Measurements from ENCODE around the gene CPM.
"Not testable (repeated sequence)": the region's sequence is repeated elsewhere in the genome, so short reads cannot be mapped to it uniquely, and the experiment has no call there.

CPM gene

DNA sequence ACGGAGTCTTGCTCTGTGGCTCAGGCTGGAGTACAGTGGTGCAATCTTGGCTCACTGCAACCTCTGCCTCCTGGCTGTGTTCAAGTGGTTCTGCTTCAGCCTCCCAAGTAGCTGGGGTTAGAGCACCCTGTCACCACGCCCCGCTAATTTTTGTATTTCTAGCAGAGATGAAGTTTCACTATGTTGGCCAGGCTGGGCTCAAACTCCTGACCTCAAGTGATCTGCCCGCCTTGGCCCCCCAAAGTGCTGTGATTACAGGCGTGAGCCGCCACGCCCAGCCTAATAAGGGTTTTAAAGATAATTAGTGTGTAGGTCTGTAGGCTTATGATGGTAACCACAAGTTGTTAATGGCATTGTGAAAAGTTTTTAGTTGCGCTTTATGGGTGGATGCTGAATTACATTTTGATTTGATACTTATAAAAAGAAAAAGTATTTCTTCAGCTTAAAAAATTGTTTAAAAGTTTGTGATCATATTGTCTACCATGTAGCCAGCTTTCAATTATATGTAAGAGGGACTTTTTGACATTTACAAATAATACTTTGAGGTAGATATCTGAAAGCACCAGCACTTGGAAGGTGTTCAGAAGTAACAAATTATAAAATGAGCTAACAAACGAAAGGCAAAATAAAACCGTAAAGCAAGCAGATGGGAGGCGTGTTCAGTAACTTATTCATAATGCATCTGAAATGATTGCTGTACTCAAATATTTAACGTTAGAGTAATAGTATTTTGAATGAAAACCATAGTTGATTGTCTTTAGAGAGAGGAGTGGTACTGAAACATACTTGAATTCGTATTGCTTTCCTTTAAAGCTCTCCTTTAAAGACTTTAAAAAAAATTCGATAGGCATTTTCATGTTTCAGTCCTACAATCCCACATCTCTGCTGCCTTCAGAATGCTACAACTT is 87.9 kb downstream of the CPM start:
- no peak for DNase-seq

DNA sequence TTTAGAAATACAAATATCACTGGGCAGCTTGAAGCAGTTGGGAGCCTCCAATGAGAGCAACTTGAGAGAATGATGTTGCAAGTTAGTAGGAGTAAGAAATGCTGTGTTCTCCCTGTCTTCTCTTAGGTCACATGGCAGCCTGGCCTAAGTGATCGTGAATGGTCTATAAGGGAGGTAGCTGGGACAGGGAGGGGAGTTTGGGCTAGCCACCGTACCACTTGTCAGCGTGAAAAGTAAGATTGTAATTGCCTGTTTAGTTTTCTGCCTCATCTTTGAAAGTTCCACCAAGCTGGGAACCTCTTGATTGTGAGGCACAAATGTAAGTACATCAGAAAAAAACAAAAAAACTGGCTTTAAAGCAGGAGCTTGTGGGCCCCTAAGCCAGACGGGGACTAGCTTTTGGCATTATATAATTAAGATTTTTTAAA is 88.6 kb downstream of the CPM start:
- no peak for DNase-seq

DNA sequence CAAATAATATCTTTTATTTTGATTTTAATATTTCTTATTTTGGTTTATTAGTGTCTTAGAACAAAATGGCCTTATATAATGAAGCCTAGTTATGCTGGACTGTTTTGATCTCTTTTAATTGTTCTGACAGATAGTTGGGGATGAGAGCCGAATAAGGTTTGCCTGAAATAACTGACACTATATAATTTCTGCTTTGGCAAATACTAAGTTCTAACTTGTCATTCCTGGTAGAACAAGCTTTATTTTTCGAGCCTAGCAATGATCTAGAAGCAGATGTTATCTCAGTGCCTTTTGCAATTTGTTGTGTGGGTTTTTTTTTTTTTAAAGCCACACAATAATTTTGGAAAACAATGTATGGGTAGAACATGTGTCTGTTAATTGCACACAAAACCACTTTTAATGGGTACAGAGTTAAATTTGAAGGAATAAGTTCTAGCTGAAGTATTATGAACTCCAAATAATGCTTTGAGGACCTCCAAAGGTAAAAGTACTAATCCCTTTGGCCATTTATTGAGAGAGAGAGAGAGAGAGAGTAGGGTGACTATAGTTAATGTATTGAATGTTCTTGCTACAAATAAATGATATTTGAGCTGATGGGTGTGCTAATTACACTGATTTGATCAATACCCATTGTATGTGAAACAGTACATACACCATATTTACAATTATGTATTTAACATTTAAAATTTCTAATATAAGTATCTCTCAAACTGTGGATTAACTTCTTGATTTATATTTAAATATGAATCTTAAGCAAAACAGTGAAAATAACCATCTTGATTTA is 90.0 kb downstream of the CPM start:
- no peak for DNase-seq

DNA sequence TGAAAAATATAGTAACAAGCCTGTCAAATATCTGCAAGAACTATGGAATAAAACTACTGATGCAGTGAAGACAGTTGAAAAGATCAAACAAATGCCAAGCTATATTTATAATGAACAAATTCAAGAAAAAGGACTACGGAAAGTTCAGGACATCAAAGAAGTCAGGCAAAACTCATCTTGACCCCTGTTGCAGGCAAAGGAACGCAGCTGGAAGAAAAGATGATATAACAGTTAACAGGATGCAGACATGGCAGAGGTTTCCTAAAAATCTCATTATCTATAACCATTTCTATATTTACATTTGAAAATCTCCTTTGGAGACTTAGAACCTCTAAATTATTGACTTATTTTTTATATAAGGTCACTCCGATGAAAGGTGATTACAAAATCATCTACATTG is 90.8 kb downstream of the CPM start:
- no peak for DNase-seq

DNA sequence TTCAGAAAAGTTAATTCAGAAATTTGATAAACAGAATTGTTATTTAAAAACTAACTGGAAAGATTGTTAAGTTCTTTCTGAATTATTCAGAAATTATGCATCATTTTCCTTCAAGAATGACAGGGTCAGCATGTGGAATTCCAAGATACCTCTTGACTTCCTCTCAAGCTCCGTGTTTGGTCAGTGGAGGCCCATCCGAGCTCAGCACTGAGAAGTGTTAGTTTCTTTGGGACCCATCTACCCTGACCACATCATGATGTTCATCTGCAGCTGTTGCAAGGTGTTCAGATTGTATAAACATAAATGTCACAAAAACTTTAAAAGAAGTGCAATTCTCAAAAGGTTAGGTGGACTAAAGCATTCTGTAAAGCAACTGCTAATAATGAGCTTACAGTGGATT is 91.3 kb downstream of the CPM start:
- DNase-seq: no peak

DNA sequence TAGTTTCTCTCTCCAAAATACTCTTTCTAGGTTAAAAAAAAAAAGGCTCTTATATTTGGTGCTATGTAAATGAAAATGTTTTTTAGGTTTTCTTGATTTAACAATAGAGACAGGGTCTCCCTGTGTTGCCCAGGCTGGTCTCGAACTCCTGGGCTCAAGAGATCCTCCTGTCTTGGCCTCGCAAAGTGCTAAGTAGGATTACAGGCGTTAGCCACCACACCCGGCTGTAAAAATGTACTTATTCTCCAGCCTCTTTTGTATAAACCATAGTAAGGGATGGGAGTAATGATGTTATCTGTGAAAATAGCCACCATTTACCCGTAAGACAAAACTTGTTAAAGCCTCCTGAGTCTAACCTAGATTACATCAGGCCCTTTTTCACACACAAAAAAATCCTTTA is 91.8 kb downstream of the CPM start:
- DNase-seq: not testable (repeated sequence)

DNA sequence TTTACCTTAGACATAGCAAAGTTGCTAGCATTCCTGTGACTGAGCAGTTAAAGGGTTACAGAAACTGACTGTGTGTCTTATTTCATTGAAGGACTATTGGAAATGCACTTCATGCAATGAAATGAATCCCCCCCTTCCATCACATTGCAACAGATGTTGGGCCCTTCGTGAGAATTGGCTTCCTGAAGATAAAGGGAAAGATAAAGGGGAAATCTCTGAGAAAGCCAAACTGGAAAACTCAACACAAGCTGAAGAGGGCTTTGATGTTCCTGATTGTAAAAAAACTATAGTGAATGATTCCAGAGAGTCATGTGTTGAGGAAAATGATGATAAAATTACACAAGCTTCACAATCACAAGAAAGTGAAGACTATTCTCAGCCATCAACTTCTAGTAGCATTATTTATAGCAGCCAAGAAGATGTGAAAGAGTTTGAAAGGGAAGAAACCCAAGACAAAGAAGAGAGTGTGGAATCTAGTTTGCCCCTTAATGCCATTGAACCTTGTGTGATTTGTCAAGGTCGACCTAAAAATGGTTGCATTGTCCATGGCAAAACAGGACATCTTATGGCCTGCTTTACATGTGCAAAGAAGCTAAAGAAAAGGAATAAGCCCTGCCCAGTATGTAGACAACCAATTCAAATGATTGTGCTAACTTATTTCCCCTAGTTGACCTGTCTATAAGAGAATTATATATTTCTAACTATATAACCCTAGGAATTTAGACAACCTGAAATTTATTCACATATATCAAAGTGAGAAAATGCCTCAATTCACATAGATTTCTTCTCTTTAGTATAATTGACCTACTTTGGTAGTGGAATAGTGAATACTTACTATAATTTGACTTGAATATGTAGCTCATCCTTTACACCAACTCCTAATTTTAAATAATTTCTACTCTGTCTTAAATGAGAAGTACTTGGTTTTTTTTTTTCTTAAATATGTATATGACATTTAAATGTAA is 93.5 kb downstream of the CPM start:
- no peak for DNase-seq

DNA sequence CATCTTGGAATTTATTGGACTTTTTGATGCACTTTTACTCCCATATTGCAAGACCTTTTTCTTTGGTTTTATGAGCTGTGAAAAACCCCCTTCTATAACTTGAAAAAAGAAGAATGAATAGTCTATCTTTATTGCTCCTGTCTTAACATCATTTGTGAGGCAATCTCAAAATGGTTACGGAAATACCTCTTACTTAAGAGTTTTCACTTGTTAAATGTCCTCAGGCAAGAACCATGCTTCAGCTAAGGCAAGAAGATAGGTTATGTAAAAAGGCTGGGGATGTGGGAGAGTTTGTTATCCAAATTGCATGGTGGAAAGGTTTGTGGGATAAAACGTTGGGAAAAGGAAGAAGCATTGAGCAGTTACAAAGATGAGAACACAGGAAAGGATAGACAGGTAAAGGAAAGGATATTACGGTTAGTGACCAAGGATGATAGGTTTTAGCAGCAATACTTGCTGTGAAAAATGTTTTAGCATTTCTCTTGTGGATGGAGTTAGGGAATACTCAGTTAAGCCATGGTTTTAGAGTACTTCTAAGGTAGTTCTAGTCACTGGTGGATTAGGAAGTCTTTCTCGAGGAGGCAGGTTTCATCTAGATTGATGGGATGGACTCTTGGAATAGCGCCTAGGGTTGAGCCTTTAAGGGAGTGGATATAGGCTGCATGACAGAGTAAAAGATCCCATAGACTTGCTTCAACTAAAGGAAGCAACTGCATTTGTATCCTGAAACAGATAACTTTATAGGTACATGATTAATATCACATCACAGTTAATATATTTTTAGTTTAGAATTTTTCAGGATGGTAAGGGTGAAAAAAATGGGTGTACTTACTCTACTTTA is 94.7 kb downstream of the CPM start:
- no peak for DNase-seq

DNA sequence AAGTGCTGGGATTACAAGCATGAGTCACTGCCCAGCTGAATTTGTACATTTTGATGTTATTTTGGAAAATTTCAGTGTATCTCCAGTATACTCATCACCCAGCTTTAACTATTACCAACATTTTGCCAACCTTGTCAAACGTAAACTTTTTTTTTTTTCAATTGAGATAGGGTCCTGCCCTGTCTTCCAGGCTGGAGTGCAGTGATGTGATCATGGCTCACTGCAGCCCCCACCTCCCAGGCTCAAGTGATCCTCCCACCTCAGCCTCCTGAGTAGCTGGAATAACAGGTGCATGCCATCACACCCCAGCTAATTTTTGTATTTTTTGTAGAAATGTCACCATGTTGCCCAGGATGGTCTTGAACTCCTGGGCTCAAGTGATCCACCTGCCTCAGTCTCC is 95.8 kb downstream of the CPM start:
- DNase-seq: no peak

DNA sequence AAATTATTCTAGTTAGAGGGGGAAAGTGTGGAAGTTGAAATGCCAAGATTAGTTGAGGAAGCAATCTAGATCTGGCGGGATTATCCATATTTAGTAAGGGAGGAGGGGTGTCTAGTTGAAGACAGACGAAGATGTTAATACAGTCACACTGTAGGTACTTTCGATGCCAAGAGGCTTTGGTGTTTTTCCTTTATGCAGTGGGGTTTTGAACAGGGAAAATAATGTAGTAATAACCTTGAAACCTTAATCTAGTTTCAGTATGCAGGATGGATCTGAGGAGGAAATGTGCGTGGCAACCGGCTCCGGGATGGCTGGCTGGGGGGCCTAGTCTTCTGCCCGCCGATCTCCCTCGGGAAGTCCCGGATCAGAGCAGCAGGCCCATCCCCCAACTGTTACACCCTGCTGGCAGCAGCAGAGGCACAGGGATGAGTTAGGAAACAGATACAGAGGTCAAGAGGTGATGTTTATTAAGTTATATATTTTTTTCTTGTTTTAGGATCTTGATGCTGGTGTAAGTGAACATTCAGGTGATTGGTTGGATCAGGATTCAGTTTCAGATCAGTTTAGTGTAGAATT is 97.5 kb downstream of the CPM start:
- DNase-seq: no peak

DNA sequence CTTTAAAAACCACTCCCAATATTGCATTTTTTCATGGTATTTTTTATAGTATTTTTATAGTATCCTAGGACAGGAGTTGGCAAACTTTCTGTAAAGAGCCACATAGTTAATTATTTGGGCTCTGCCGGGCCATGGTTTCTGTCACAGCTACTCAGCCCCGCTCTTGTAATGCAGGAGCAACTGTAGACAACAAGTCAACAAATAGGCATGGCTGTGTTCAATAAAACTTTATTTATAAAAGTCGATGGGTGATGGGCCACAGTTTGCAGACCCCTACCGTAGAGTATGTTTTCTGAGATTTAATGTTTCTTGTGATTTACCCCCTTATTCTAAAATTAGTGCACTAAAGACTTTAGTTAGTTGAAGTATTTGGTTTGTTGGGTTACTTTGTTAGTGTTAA is 99.5 kb downstream of the CPM start:
- DNase-seq: no peak

DNA sequence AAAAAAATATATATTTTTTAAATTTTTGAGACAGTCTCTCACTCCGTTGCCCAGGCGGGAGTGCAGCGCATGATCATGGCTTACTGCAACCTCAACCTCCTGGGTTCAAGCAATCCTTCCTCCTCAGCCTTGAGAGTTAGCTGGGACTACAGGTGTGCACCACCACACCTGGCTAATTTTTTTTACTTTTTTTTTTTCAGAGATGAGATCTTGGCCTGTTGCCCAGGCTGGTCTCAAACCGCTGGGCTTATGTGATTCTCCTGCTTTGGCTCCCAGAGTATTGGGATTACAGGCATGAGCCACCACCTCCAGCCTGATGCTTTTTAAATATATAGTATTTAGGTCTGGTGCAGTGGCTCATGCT is 100.5 kb downstream of the CPM start:
- no peak for DNase-seq

DNA sequence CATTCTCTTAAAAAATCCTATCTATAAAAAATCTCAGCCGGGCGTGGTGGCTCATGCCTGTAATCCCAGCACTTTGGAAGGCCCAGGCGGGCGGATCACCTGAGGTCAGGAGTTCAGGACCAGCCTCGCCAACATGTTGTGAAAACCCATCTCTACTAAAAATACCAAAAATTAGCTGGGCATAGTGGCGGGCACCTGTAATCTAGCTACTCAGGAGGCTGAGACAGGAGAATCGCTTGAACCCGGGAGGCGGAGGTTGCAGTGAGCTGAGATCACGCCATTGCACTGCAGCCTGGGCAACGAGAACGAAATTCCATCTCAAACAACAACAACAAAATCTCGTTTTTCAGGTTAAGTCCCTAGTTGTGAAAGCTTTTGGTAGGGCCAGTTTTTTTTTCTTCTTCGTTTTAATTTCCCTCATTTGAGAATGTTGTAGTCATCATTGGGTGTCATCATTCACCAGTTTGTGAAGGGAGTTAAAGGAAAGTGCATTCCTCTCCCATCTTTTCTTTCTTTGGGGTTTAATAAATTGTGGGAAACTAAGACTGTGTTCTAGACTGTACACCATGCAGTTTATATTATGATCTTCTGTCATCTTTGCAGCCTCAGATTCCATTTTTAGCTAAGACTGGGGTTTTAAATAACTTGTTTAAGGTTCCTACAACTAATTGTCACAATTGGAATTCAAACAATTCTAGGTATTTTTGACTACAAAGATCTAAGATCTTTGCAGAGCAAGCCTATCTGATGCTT is 101.0 kb downstream of the CPM start:
- DNase-seq: no peak

DNA sequence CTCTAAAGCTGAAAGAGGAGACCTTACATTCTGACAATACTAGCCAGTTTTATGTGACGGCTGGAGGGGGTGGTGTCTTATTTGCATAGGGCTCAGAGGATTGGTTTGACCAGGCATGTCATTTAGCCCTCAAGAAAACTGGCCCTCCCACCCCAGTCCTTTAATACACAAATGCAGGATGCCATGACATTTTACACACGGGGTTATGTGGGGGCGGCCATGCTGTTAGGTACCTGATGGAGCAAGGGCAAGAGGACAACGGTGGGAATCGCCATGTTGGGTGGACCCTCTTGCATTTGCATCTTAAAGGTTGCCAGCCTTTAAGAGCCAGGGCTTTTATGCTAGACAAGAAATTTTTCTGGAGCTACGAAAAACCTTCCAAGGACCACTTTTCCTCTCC is 101.7 kb downstream of the CPM start:
- DNase-seq: no peak

DNA sequence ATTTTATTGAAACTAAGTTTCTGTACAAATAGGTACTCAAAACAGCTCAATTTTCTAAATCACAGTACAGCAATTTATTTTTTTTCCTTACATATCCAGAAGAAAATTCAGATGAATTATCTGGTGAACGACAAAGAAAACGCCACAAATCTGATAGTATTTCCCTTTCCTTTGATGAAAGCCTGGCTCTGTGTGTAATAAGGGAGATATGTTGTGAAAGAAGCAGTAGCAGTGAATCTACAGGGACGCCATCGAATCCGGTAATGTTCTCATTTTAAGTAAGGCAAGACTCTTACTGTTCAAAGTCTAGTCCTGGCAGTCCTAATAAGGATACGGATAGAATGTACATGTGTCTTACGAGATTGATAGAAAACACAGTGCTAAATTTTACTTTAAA is 104.3 kb downstream of the CPM start:
- no peak for DNase-seq

DNA sequence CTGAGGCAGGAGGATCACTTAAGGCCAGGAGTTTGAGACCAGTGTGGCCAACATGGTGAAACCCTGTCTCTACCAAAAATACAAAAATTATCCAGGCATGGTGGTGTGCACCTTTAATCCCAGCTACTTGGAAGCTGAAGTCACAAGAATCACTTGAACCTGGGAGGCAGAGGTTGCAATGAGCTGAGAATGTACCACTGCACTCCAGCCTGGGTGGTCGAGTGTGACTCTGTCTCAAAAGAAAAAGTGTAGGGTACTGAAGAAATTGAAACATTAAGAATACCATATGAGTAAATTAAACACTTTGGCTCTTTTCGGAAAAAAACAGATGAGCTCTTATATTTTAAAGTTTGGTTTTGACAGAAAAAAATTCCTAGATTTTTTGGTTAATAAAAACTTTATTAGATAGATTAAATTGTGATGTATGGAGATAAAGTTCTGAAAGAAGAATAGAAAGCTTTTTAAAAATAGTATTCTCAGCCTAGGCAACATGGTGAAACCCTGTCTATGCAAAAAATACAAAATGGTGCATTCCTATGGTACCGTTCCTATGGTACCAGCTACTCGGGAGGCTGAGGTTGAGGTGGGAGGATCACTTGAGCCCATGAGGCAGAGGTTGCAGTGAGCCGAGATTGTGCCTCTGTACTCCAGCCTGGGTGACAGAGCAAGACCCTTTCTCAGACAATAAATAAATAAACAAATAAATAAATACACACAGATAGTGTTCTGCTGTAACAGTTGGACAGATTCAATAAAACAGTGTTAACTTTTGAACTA is 104.9 kb downstream of the CPM start:
- DNase-seq: no peak

DNA sequence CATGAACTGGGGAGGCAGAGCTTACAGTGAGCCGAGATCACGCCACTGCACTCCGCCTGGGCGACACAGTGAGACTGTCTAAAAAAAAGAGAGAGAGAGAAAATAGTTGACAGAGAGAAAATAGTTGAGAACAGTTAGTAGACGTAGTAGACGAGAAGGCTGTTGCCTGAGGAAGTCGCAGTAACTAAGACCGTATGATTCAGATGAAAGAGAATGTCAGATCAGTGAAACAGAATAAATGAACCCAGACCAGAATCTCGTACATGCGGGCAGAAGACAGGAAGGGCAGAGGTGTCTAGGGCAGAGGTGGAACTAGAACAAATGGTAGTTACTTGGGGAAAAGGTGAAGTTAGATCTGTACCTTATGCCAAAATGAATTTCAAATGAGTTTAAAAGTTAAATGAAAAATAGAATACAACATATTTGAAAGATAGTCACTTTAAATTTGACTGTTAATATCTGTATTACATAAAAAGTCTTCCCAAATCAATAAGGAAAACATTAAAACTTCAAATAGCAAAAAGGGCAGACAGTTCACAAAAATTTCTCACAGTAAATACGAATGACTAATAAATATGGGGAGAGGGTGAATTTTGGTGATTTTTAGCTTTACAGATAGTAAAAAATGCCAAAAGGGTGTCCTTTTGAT is 107.3 kb downstream of the CPM start:
- DNase-seq: no peak

DNA sequence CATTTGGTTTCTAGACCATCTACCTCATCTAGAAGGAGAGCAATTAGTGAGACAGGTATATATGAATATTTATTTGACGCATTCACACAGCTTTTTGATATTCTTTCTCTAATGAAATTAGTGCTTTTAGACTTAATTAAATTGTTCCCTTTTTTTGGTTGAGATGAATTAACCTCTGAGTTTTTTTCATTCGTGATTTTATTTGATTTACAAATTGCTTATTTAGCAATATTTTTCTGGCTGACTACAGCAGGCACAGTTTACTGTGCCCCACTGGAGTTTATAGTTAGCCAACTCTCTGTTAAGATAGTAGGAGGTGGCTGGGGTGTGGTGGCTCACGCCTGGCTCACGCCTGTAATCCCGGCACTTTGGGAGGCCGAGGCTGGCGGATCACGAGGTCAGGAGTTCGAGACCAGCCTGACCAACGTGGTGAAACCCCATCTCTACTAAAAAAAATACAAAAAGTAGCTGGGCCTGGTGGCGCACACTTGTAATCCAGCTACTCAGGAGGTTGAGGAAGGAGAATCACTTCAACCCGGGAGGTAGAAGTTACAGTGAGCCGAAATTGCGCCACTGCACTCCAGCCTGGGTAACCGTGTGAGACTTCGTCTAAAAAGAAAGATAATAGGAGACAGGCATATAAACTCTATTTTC is 108.2 kb downstream of the CPM start:
- no peak for DNase-seq

DNA sequence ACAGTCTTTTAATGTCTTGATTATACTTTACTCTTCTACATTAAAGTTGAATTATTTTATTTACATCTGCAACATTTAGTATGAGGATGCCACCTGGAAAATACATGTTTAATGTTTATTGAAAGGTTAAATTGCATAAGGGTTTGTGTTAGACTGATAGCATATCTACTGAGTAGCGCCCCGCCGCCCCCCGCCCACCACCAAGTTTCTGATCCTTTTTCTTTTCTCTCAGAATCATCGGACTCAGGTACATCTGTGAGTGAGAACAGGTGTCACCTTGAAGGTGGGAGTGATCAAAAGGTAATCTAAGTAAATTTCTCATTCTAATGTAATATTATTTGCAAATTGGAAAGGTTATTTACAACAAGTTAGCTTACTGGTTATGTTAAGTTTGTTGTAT is 108.8 kb downstream of the CPM start:
- DNase-seq: no peak
